NCI-H128 (cell line): Measurements from ENCODE around the gene LTBP1.
"Not testable (repeated sequence)": the region's sequence is repeated elsewhere in the genome, so short reads cannot be mapped to it uniquely, and the experiment has no call there.

Experiments used
- DNase-seq: peaks from one replicate; lab custom pipeline; 2025; ENCODE audit not compliant: unreplicated experiment; lab: John Stamatoyannopoulos, UW

The LTBP1 gene

DNA sequence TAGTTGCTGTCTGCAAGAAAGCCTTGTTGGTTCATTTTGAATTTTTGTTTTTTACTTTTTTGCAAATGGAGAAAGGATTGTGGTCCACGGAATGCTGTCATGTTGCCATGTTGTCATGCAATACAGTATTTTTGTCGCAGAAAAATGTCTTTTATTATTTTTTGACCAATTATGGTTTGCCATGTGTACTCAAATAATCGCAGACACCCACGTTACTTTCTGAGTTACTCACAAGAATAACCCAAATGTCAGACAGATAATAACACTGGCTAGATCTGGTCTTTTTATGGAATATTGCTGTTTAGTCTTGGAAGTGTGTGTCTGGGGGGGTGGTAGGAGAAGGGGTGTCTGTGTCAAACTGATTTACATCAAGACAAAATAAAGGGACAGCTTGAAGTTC is 188.9 kb downstream of the LTBP1 start:
- DNase-seq, result no peak

DNA sequence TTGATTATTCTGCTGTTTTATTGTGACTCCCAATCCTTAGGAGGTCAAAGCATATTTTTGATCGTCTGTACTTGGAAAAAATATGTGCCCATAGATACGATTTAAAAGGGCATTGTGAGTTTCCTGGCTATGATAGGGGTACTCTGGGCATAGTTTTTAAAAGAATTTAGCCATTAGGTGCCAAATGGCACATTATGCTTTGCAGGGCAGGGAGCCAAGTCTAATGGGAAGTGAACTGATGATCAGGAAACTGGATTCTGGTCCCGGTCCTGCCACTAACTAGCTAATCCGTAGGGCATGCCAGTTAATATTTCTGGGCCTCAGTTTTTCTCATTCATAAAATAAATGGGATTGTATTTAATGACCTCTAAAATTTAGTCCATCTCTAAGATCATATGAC is 189.3 kb downstream of the LTBP1 start:
- DNase-seq, result no peak

DNA sequence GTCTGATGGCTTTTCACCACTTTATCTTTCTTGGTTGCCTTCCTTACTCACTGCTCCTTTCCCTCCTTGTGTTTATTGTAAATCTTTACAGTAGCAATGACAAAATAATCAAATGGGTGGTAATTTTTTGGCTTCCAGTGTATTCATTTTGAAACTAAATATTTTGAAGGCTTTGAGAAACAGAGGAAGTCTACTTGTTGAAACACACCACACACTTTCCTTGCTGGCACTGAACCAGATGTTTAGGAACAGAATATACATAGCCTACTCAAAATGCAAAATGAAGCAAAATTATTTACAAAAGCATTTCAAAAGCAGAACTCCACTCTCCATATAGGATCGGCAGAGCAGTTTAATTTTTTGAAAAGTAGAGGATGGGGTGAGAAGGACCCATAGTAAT is 189.8 kb downstream of the LTBP1 start:
- DNase-seq, result no peak

DNA sequence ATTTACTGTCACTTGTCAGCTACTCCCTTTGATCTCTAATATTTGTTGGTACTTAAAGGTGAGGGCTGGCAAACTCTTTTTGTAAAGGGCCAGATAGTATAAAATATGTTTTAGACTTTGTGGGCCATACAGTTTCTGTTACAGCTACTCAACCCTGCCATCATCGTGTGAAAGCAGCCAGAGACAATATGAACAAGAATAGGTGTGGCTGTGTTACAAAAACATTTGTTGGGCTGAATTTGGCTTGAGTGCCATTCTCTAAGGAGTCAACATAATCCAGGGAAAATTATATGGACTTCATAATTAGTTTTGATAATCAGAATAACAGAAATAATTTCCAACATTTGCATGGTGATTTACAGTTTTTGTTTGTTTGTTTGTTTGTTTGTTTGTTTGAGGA is 190.6 kb downstream of the LTBP1 start:
- no peak for DNase-seq

DNA sequence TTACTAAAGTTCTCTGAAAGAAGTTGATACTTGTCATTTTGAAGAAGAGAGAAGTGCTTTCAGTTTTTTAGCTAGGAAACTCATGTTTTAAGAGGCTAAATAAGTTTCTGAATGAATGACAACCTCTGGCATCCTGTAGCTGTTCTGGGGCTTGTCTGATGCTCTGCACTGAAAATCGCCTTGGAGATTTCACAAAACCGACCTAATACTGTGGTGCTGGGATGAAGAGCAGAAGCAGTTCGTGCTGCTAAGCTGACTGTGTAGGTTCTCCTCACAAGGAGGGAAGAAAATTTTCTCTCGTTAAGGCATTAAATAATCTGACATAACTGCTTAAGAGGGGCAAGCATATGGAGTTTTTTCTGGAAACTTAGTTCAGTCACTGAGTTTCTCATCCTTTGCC is 193.2 kb downstream of the LTBP1 start:
- DNase-seq, result no peak

DNA sequence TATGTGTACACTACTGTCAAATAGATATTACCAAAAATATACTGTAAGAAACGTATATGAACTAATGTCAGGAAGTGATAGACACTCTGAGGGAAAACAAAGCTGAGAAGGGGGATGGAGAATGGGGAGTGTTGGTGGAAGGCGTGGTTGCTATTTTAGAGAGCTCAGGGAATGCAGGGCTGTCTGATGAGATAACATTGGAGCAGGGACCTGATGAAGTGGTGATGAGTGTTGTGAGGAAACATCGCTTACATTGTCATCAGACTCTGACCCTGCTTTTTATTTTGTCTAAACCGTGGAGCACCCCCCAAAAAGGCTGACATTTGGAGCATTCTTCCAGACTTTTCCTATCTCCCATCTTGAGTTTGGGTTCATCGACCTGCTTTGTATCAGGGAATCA is 194.7 kb downstream of the LTBP1 start:
- no peak for DNase-seq

DNA sequence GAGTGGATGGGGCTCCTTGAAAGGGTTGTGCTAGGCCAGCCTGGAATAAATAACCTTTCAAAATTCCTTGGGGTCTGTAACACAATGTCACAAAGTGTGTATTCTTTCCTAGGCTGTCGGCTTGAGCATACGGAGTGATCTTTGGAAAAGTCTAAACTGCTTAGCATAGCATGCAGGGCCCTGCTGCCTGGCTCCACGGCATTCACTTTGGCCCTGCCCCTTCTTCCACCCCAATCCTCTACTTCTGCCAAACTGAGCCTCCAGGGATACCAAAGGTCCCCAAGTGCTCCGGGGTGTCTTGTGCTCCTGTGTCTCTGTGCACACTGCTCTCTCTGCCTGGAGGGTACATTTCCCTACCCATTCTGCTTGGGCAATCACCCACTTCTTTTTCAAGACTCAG is 196.1 kb downstream of the LTBP1 start:
- DNase-seq, result no peak

DNA sequence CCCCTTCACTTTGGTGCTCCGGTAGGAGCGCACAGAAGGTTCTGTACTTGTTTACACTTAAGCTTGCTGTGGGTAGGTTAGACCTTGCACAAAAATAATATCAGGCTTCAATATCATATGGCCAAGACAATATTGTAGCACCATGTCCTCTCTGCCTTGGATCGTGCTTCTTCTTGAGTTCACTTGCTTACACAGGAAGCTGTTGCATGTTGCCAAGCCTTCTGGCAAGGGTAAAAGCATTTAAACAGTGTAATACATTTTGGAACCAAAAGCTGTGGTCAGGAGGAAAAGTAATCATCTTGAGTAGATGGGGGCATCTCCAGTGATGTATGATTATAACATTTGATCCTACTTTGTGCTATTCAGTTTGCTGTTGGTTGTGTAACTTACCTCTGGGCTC is 197.5 kb downstream of the LTBP1 start:
- no peak for DNase-seq

DNA sequence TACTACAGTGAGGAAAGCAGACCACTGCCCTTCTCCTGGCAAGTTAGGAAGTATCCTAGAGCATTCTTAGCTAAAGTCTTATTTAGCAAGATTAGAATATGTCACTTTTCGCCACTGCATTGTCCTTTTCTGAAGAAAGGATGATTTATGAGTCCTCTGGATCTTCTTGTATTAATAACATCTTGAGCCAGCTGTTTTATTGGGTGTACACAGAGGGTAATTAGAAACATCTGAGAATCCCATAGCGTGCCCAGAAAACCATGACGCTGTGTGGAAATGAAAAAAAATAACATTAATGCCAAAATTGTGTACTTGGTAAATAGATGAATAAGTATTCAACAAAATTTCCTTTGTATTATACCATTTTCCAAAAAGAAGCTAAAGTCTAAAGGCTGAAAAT is 198.7 kb downstream of the LTBP1 start:
- DNase-seq, result no peak

DNA sequence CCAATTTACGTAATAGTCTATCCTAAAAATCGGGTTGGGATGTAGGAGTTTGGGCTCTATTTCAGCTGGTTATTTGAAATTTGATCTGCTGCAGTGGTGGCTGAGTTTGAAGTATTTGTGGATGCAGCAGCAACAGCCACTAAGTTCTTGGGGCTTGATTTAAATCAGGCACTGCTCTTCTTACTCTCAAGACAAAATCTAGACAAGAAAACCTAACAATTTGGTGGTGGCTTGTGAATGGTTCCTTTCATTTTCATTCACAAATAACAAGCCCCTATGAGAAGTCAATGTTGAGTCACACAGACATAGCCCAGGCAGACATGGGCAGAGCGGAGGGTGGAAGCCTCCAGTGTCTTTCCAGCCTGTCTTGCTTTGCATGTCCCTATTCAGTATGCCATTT is 199.3 kb downstream of the LTBP1 start:
- DNase-seq, result no peak

DNA sequence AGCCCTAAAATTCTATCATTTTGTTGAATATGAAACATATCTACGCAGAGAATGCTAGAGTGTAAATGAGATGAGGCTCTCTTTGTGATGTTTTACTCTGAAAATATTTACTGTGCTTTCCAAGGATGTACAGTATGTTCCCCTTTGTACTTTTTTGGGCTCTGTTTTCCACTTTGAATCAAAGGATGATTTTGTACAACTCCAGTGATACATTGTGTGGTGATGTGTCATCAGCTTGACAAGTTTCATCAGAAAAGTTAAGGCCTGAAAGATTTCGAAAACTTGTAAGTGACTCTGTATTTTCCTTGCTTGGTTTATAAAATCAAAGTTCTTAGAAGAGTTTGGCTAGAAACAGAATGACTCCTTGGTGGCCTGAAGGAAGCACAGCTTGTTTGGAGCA is 206.3 kb downstream of the LTBP1 start:
- DNase-seq, result no peak

DNA sequence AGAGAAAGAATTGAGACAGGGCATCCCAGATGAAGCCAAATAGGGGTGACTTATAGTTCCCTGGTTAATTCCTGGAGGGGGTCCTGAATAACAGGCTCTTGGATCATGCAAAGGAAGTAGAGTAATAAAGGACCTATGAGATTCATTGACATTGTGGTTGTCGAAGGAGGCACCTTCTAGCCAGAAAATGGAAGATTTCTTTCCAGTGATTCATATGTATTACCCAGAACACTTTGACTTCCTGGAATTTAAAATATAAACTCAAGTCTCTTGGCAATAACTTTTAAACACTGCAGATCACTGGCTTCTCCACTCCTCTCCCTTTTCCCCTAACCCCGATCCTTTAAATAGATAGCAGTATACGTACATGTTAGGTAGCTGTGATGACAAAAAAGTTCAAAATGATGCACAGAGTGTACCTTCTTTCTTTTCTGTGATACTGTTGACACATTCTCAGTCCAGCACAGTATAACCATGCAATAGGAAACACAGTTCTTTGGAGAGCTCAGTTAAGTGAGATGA is 211.8 kb downstream of the LTBP1 start:
- DNase-seq, result no peak

DNA sequence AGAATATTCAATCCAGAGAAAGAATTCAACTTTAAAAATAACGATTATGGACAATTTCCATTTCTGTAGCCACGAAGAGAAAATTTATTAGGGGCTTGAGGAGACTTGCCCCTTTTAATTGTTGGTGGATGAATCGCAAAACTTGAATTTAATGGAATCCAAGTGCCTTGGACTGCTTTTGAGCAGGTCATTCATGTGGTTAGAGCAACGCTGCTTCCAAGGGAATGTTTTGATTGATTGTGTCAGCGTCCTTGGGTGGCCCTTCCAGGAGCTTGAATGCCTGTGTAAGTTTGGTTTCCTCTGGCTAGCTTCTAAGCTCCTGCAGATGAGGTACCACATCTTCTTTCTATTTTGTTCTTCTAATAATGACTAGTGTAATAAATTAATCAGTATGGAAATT is 213.4 kb downstream of the LTBP1 start:
- no peak for DNase-seq

DNA sequence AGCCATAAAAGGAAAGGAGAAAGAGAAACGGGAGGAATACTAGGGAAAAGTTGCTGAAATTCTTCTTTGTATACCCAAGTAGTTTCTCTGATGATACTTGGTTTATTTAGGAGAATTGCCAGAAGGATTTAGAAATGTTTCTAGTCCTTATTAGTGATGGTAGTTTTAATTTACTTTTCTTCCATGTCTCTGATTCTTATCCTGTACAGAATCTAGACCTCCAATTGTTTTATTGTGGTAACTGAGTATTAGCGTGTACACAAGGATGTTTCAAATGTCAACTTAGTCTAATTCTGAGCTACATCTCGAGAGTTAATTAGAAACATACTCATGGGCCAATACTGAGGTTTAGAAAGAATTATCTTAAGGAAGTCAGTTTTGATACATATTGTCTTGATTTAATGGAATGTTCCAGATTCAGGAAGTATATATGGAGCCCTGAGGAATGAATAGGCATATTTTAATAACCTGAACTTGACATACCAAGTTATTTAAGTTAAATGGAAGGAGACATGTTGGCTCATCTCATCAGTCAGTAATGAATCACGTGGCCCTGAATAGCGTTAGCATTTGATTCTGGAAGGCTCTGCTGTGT is 219.6 kb downstream of the LTBP1 start:
- DNase-seq, result no peak

DNA sequence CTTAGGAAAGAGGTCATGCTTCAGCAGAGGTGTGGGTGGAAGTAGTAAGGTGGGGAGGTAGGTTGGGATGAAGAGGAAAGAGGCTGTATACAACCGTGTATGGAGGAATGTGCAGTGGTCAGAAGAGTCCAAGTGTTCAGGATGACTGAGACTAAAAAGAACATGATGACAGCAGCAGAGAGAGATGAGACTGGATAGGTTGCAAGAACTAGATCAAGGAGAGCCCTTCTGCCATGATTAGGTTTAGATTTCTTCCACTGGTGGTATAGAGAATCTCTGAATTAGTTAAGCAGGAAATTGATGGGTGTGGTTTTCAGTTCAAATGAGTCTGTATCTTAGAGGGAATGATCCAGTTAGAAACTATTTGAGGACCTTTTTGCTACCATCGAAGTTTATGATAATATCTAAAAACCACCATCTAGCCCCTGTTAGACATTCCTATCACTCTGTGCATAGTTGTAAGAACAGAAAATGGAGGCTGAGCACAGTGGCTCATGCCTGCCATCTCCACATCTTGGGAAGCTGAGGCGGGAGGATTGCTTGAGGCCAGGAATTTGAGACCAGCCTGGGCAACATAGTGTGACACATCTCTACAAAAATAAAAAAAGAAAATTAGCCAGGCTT is 221.0 kb downstream of the LTBP1 start:
- DNase-seq, result no peak

DNA sequence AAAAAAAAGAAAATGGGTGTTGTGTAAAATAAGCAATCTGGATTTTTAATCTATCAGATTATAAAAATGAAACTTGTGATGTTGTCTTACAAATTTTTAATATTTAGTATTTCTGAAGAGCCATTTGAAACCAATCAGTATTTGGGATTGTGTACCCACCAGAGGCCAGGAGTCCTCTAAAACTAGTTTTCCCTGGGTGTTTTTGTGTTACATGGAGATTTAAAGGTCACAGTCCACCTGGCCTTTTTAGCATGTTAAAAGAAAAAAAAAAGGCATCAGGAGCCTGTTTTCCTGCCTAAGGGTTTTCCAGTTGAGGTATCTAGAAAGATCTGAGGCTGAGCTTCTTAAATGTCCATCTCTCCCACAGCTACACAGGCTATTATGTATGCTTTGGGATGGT is 221.7 kb downstream of the LTBP1 start:
- no peak for DNase-seq

DNA sequence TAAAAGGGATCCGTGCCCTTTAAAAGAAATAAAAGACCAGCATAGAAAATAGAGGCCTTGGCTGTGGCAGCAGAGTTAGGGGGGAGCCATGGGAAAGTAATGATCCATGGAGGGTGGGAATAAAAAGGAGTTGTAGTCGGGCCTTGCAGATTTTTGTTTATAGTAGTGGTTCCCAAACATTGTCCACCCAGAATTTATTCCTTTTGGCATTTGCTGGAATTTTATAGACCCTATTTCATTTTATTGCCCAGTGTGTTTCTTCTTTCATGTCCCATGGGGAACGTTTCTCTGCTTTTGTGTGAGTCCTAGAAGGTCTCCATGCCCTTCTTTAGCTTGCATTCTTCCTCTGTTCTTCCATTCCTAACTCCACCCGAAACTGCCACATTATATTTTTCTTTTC is 222.2 kb downstream of the LTBP1 start:
- no peak for DNase-seq

DNA sequence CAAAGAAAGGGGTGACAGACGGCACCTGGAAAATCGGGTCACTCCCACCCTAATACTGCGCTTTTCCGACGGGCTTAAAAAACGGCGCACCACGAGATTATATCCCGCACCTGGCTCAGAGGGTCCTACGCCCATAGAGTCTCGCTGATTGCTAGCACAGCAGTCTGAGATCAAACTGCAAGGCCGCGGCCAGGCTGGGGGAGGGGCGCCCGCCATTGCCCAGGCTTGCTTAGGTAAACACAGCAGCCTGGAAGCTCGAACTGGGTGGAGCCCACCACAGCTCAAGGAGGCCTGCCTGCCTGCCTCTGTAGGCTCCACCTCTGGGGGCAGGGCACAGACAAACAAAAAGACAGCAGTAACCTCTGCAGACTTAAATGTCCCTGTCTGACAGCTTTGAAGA is 223.5 kb downstream of the LTBP1 start:
- not testable (repeated sequence) for DNase-seq

DNA sequence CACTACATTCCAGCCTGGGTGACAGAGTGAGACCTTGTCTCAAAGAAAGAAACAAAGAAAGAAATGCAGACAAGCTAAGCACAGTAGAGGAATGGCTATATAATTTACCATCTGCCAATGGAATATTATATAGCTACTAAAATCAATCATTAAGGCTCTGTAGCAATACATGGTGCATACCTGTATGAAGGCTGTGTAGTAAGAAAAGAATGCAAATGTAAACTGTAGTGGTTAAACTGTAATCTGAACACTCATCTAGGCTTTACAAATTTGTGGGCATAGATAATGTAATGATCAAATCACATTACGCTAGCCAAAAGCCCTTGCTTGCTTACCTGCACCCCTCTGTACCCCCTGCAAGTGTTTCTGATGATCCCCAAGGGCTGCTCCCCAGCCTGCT is 230.9 kb downstream of the LTBP1 start:
- no peak for DNase-seq

DNA sequence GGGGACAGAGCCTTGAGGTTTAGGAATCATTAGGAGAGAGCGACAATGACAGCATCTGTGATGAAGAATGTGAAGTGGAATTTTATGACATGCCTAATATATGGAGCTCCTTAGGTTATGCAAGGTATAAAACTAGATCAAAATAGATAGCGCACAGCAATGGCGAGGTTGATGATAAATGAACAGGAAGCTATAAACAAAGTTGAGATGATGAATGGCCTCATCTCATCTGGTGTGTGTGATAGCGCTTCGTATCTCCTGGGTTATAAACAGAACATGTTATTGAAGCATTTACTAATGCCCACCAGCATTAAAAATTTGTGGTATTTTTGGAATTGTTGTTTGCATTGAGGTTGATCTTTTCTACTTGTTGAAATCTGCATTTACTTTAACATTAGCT is 231.5 kb downstream of the LTBP1 start:
- DNase-seq, result no peak

DNA sequence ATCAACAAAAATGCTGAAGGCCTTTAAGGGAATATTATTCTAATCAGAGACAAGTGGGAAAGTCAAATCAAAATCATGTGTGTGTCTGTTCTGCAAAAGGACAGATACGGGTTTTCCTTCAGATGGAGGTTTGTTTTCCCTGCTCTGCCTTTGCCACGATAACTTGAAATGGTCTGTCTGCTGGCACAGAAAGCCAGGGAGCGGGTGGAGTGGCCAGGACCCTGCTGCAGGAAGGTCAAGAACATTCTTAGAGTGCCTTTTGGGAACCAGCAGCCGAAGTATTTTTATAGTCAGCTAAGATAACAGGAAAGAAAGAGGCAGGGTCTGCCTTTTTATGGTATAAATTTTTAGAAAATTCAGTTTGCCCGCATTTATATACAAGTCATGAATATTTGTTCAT is 234.2 kb downstream of the LTBP1 start:
- DNase-seq, result no peak

DNA sequence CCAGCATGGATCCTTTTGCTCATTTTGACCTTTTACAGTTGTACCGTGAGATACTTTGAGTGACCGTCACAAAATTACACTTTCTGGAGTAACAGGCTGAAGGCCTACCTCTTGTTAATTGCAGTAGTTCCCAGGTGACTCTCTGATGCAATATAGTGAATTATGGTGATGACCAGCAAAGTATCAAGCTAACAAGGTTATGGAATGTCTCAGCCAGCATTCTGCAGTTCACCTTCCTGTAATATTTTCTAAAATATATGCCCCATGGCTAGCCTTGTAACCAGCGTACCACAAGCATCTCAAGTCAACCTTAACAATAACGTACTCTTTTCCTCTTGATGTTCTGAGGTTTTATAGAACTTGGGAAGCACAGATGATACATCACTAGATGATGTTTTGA is 234.7 kb downstream of the LTBP1 start:
- DNase-seq, result no peak

DNA sequence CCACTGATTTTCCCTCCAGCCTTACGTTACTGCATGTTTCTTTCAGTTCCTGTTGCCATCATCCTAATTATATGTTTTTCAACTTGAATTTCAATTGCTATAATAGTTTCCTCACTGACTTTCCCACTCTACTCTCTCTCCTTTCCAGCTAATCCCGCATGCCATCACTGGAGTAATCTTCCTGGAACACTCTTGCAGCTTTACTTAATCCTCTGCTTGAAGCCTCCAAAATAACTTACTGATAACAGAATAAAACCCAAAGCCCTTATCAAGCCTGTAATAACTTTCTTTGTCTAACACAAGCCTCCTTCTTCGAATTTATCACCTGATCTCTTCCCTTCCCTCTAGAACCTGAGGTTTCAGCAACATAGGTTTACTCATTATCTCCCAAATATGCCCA is 237.3 kb downstream of the LTBP1 start:
- no peak for DNase-seq
